ENCODE data around the gene SPAG9. TPM values are rescaled to one million over a fixed set of nuclear protein-coding genes. Genes with fewer than 3 reads are reported as not detected.
A peak's percentile ranks its signal among the peaks of the same experiment; 100 is the strongest.
"Not testable (repeated sequence)": the region's sequence is repeated elsewhere in the genome, so short reads cannot be mapped to it uniquely, and the experiment has no call there.

The SPAG9 gene
- total RNA-seq, 2 experiments from 2014 or later = 48.0 to 88.2 TPM

GRCh38 chr17:51135956-51136355, 15.3 kb upstream of the SPAG9 start:
- no peak overlapping the region for H3K4me3 Mint-ChIP-seq
- peaks cover 1% of the 10 kb centered on the region for H3K27me3 Mint-ChIP-seq
- no peaks in the 10 kb centered on the region for H3K36me3 Mint-ChIP-seq (ENCODE audit: low read depth)
- peaks cover 8% of the 10 kb centered on the region for H3K4me1 Mint-ChIP-seq
- ATAC-seq = no peak
- DNase-seq = no peak
- intact Hi-C loops (cut with DNase I, micrococcal nuclease) = no loop called here
- POLR2A ChIA-PET = interaction anchor here (0.6 kb wide), 1 partner anchor 15 kb away, joined by 5 read pairs; the partner anchor contains the start of gene SPAG9
- H3K27ac Mint-ChIP-seq = no peak overlapping the region
- H3K9me3 Mint-ChIP-seq (ENCODE audit: low read depth) = no peaks in the 10 kb centered on the region
- CTCF ChIA-PET = interaction anchor here (1.3 to 1.5 kb wide), 2 partner anchors 44 to 132 kb away, joined by 3 to 4 read pairs; no protein-coding TSS in a partner anchor

DNA sequence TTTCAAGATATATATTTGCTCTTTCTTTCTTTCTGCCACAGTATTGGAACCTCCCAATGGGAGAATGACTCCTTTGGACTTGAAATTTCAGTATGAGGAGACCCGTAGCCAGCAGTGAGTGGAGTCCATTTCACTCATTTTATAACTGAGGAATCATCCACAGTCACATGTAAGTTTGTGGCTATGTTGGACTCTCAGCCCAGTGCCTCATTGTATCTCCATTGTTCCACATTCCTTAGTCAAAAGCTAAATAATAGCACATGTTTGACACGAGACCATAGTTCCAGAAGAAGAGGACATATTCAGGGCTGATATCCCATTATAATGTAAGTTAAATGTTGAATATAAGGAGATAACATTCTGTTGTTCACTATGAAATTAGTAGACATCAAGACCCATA, 12.7 kb upstream of the SPAG9 start:
- Mint-ChIP-seq H3K9me3 (ENCODE audit: low read depth) (no peaks in the 10 kb centered on the region), H3K4me3 (no peak overlapping the region), H3K27me3 (peaks cover 1% of the 10 kb centered on the region), H3K27ac (no peak overlapping the region), H3K36me3 (ENCODE audit: low read depth) (no peaks in the 10 kb centered on the region), H3K4me1 (peaks cover 8% of the 10 kb centered on the region)
- ATAC-seq = no peak
- DNase-seq = no peak
- ChIA-PET CTCF (no interaction called here), POLR2A (no interaction called here)
- intact Hi-C loops (cut with DNase I, micrococcal nuclease) = no loop called here

- Mint-ChIP-seq H3K4me1 (peaks cover 8% of the 10 kb centered on the region), H3K27me3 (peaks cover 1% of the 10 kb centered on the region), H3K4me3 (no peak overlapping the region), H3K27ac (no peak overlapping the region), H3K9me3 (ENCODE audit: low read depth) (no peaks in the 10 kb centered on the region), H3K36me3 (ENCODE audit: low read depth) (no peaks in the 10 kb centered on the region)
- ChIA-PET CTCF (no interaction called here), POLR2A (no interaction called here)
- DNase-seq = no peak
- ATAC-seq = peak; percentile 19
- intact Hi-C loops (cut with DNase I, micrococcal nuclease) = no loop called here
Observed at GRCh38 chr17:51132964-51133319, 12.3 kb upstream of the SPAG9 start.

GRCh38 chr17:51128076-51128475, 7.4 kb upstream of the SPAG9 start:
- CTCF ChIA-PET = no interaction called here
- no peak overlapping the region for H3K4me3 Mint-ChIP-seq
- intact Hi-C loops (cut with DNase I, micrococcal nuclease) = loop anchor here in 1 of 2 experiments (10.0 kb wide), 1 partner anchor 403 kb away; no protein-coding TSS in a partner anchor
- no peak overlapping the region for H3K27ac Mint-ChIP-seq
- no peaks in the 10 kb centered on the region for H3K27me3 Mint-ChIP-seq
- H3K36me3 Mint-ChIP-seq (ENCODE audit: low read depth) = no peaks in the 10 kb centered on the region
- ATAC-seq (peak; percentile 19), DNase-seq (peak; percentile 35)
- H3K9me3 Mint-ChIP-seq (ENCODE audit: low read depth) = no peaks in the 10 kb centered on the region
- H3K4me1 Mint-ChIP-seq = peaks cover 4% of the 10 kb centered on the region
- POLR2A ChIA-PET = no interaction called here

GRCh38 chr17:51124640-51125503, 4.2 kb upstream of the SPAG9 start:
- intact Hi-C loops (cut with DNase I, micrococcal nuclease) = loop anchor here (5.0 to 10.0 kb wide), 4 partner anchors 42 to 418 kb away; partner anchors contain the start of genes ANKRD40 (in 1 of the 2) and NME2 (in 1 of the 2)
- no peaks in the 10 kb centered on the region for H3K9me3 Mint-ChIP-seq (ENCODE audit: low read depth)
- no peak overlapping the region for H3K27ac Mint-ChIP-seq
- H3K36me3 Mint-ChIP-seq (ENCODE audit: low read depth) = no peaks in the 10 kb centered on the region
- H3K27me3 Mint-ChIP-seq = no peaks in the 10 kb centered on the region
- no peak overlapping the region for H3K4me3 Mint-ChIP-seq
- no peak for DNase-seq
- CTCF ChIA-PET = interaction anchor here (0.7 to 1.0 kb wide), 2 partner anchors 29 to 43 kb away, joined by 3 read pairs; partner anchors contain the start of gene NME1
- POLR2A ChIA-PET = interaction anchor here (0.6 kb wide), 1 partner anchor 76 kb away, joined by 3 read pairs; no protein-coding TSS in a partner anchor
- no peak for ATAC-seq
- peaks cover 19% of the 10 kb centered on the region for H3K4me1 Mint-ChIP-seq

- H3K36me3 Mint-ChIP-seq (ENCODE audit: low read depth); ATAC-seq; H3K27me3 Mint-ChIP-seq; H3K9me3 Mint-ChIP-seq (ENCODE audit: low read depth): not testable (repeated sequence)
- CTCF ChIA-PET = interaction anchor here (0.9 to 1.2 kb wide), 3 partner anchors 31 to 121 kb away, joined by 3 to 5 read pairs (median 4); partner anchors contain the start of gene NME1
- peak; percentile 43 for DNase-seq
- intact Hi-C loops (cut with DNase I, micrococcal nuclease) = loop anchor here (5.0 to 10.0 kb wide), 4 partner anchors 45 to 415 kb away; partner anchors contain the start of genes ANKRD40 (in 1 of the 2) and NME2 (in 1 of the 2)
- H3K4me3 Mint-ChIP-seq = peak overlapping the region; percentile 7
- H3K27ac Mint-ChIP-seq = peak overlapping the region; percentile 100
- POLR2A ChIA-PET = interaction anchor here (0.6 kb wide), 1 partner anchor 10 kb away, joined by 4 read pairs; no protein-coding TSS in a partner anchor
- H3K4me1 Mint-ChIP-seq = peaks cover 35% of the 10 kb centered on the region
Observed at GRCh38 chr17:51122473-51123115, 1.9 kb upstream of the SPAG9 start.

DNA sequence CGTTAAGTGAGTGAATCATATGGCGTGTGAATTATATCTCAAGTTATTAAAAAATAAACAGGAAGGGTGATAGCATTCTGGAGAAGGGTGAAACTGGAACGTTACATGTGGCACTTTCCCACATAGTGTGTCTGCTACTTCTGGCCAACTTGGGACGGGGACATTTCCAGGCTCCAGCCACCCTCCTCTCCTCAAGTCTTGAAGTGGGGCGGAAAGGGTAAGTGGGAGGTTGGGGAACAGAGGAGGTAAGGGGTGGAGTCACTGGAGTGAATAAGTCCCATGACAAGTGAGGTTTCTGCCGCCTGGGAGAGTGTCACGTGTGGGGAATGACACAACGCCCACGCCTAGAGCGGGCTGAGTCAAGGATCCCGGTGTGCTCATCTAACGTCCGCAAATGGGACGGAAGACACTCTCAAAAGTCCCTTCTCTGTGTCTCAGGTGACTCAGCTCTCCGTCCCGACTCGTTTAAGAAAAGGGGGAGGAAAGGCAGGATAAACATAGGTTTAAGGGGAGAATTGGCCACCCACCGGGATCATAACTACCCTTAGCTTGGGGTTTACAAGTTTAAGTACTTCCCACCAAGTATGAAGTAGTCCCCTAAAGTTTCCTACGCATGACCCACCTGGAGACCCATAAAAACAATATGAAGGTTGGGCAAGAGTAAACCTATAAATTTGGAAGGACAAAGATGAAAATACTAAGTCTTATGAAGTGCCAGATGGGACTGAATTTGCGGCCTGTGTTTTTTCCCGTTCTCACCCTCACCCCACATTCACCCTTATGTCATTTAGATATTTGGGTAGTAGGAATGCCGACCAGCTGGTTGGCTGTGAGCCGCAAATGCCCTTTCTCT, 1.2 kb upstream of the SPAG9 start:
- Mint-ChIP-seq H3K4me3 (peak overlapping the region; percentile 89), H3K27ac (peak overlapping the region; percentile 100), H3K4me1 (peaks cover 42% of the 10 kb centered on the region), H3K27me3 (no peaks in the 10 kb centered on the region), H3K9me3 (ENCODE audit: low read depth) (no peaks in the 10 kb centered on the region), H3K36me3 (ENCODE audit: low read depth) (no peaks in the 10 kb centered on the region)
- ChIA-PET POLR2A (interaction anchor here (0.6 kb wide), 1 partner anchor 10 kb away, joined by 4 read pairs; no protein-coding TSS in a partner anchor), CTCF (interaction anchor here (0.6 to 1.2 kb wide), 4 partner anchors 31 to 120 kb away, joined by 3 to 5 read pairs (median 4); partner anchors contain the start of gene NME1)
- DNase-seq = peak; percentile 95
- intact Hi-C loops (cut with DNase I, micrococcal nuclease) = loop anchor here (1.0 to 10.0 kb wide), 10 partner anchors 25 to 415 kb away; partner anchors contain the start of genes MBTD1 (in 2 of the 2), NME1 (in 2 of the 2), NME2 (in 2 of the 2) and UTP18 (in 2 of the 2)
- peak; percentile 65 for ATAC-seq

DNA sequence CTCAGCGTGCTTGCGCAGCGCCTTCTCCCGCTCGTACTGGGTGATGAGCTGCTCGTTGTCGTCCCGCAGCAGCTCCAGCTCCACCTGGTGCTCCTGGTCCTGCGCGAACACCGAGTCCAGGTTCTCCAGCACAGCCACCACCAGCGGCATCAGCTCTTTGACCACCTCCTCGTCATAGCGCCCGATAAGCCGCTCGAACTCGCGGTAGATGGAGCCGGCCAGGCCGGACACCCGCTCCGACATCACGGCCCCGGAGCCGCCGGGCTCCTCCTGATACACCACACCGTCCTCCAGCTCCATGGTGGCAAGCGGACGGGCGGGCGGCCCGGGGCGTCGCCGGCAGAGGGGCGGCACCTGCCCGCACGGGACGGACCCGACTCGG, 320 bp downstream of the SPAG9 start:
- H3K36me3 Mint-ChIP-seq (ENCODE audit: low read depth) = no peaks in the 10 kb centered on the region
- ATAC-seq (peak; percentile 50), DNase-seq (peak; percentile 69)
- ChIA-PET POLR2A (interaction anchor here (1.3 kb wide), 1 partner anchor 254 kb away, joined by 4 read pairs; the partner anchor contains the start of gene TOB1), CTCF (interaction anchor here (1.2 to 1.3 kb wide), 2 partner anchors 33 to 35 kb away, joined by 3 to 7 read pairs; partner anchors contain the start of gene NME1)
- H3K9me3 Mint-ChIP-seq (ENCODE audit: low read depth) = no peaks in the 10 kb centered on the region
- H3K4me1 Mint-ChIP-seq = peaks cover 57% of the 10 kb centered on the region
- H3K27ac Mint-ChIP-seq = peak overlapping the region; percentile 92
- H3K27me3 Mint-ChIP-seq = no peaks in the 10 kb centered on the region
- peak overlapping the region; percentile 89 for H3K4me3 Mint-ChIP-seq
- intact Hi-C loops (cut with DNase I, micrococcal nuclease) = loop anchor here (1.0 to 10.0 kb wide), 9 partner anchors 24 to 413 kb away; partner anchors contain the start of genes TOB1 (in 2 of the 2), ANKRD40 (in 1 of the 2), LUC7L3 (in 1 of the 2) and NME2 (in 1 of the 2)

DNA sequence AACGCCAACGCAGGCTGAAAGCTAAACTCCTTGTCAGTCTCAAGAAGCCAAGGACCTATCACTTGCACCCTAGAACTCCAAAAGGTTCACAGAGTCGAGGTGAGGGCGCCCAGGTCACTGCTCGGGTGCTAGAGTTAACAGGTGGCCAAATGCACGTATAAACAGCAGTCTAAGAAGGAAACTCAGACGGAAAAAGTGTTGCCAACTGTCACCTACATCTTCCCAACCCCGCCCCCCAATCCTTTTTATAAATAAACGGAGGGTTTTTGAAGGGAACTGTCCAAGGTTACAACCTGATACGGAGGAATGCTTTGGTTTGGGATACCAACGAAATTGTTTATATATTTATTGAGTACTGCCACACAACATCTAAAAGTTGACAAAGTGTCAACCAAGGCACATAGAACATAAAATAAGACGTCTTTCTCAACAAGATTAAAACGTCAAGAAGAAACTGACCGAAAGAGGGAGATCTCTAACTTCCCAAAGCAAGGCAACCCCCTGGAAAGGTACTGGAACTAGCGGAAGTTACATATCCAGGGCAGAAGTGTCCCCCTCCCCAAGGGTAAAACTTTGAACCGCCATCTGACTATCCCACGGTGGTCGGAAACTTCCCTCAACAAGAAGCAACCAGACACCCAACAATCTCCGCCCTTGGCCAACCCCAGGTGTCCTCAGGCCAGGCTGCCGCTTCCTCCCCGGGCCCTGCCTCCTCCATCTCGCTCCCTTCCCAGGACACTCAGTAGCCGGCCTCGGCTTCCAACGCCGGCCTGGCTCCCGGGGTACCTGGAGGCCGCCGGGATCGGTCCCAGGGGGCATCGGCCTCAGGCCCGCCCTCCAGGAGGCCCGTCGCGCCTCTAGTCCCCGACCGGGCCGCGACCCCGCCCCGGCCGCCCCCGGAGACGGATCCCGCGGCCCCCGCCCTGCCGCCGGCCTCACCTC, 982 bp downstream of the SPAG9 start:
- DNase-seq (peak; percentile 64), ATAC-seq (no peak)
- H3K27ac Mint-ChIP-seq = peak overlapping the region; percentile 92
- no peaks in the 10 kb centered on the region for H3K36me3 Mint-ChIP-seq (ENCODE audit: low read depth)
- H3K4me3 Mint-ChIP-seq = peak overlapping the region; percentile 89
- intact Hi-C loops (cut with DNase I, micrococcal nuclease) = loop anchor here (1.0 to 10.0 kb wide), 9 partner anchors 23 to 412 kb away; partner anchors contain the start of genes TOB1 (in 2 of the 2), ANKRD40 (in 1 of the 2), LUC7L3 (in 1 of the 2) and NME2 (in 1 of the 2)
- H3K9me3 Mint-ChIP-seq (ENCODE audit: low read depth) = no peaks in the 10 kb centered on the region
- ChIA-PET CTCF (interaction anchor here (0.9 to 1.5 kb wide), 4 partner anchors 33 to 118 kb away, joined by 3 to 9 read pairs (median 5); partner anchors contain the start of gene NME1), POLR2A (interaction anchor here (0.6 to 1.3 kb wide), 2 partner anchors 75 to 253 kb away, joined by 3 to 4 read pairs; partner anchors contain the start of gene TOB1)
- H3K27me3 Mint-ChIP-seq = no peaks in the 10 kb centered on the region
- H3K4me1 Mint-ChIP-seq = peaks cover 61% of the 10 kb centered on the region
